Measurements from ENCODE around the gene EPN1. TPM values are rescaled to one million over a fixed set of nuclear protein-coding genes. Genes with fewer than 3 reads are reported as not detected.

The EPN1 gene
- total and polyA plus RNA-seq, 2 of the 8 experiments (the other 6 are each of a cell fraction or from before 2014, with no cell fraction given), result 49.6 to 200 TPM

- TF ChIP-seq KDM5A (IDR thresholded peaks at IDR 0.05; ENCODE audit: low read length) (no peak), POLR2A (IDR thresholded peaks at IDR 0.05; ENCODE audit: control extremely low read depth in 1 of 2, low read depth in 2 of 2, low read length in 2 of 2) (no peak), CHD1 (IDR thresholded peaks at IDR 0.05; ENCODE audit: low read depth, low read length) (no peak), YY1 (IDR thresholded peaks at IDR 0.05; ENCODE audit: low read depth, low read length) (peak; percentile 80; the same call in 1 of the 2 replicates), CTBP2 (IDR thresholded peaks at IDR 0.05; ENCODE audit: borderline replicate concordance, insufficient read depth, insufficient read length, low read length) (no peak), TCF12 (IDR thresholded peaks at IDR 0.05; ENCODE audit: low read depth, low read length) (no peak), CEBPB (IDR thresholded peaks at IDR 0.05; ENCODE audit: low read depth, low read length) (no peak), BCL11A (IDR thresholded peaks at IDR 0.05; ENCODE audit: low read depth in 2 of 2, low read length in 2 of 2) (no peak), RAD21 (IDR thresholded peaks at IDR 0.05 in 1 of 2, conservative IDR thresholded peaks at IDR 0.05 in 1 of 2; ENCODE audit: low read depth in 2 of 2, low read length in 2 of 2) (peak; percentile 20 to 44; a peak in 3 of 4 replicates), CBX5 (IDR thresholded peaks at IDR 0.05; ENCODE audit: low read depth, low read length) (no peak), USF2 (IDR thresholded peaks at IDR 0.05; ENCODE audit: low read length) (no peak), SP2 (IDR thresholded peaks at IDR 0.05; ENCODE audit: low read length) (peak; percentile 30; the same call in 1 of the 2 replicates), CTCF (IDR thresholded peaks at IDR 0.05; ENCODE audit: control extremely low read depth in 1 of 3, insufficient read depth in 1 of 3, low read depth in 1 of 3, low read length in 3 of 3) (peak; percentile 73 to 89 (median 84))
Measured at GRCh38 chr19:55638864-55639359, 36.1 kb upstream of the EPN1 start (continued).

Data from H1 (cell line).